Right lobe of liver (tissue), 6 donors: ENCODE results near the gene TSPAN9. TPM values are rescaled to one million over a fixed set of nuclear protein-coding genes. Genes with fewer than 3 reads are reported as not detected.

ENCODE experiments used
- ATAC-seq, 4 donors: fragments of 200-7000 bp; cut with Tn5 transposase; one replicate each; pipeline ENCODE4 v1.9.1; 2020; ENCODE audit warnings: mild to moderate bottlenecking in 4 of 4, moderate library complexity in 4 of 4
- DNase-seq, 3 donors: peaks; one replicate each; pipeline ENCODE4 v3.0.0-alpha.2; 2020
- H3K27ac ChIP-seq, 3 donors: fragments of 200-600 bp; one replicate each; pipeline ENCODE4 v1.8.0; 2022
- H3K27me3 ChIP-seq, 2 donors: fragments of 200-600 bp; one replicate each; pipeline ENCODE4 v1.8.0; 2022
- H3K36me3 ChIP-seq, 4 donors: fragments of 200-600 bp; sonication (generic) in 1 of 4; one replicate each; pipeline versions ENCODE4 v1.5.1 to v1.8.0; 2017 to 2022; ENCODE audit warnings: control low read depth in 1 of 4
- H3K4me1 ChIP-seq, 4 donors: fragments of 200-600 bp; sonication (generic) in 1 of 4; one replicate each; pipeline versions ENCODE4 v1.5.1 to v1.8.0; 2017 to 2022; ENCODE audit warnings: control low read depth in 1 of 4
- H3K4me3 ChIP-seq, 3 donors: fragments of 200-600 bp; one replicate each; pipeline ENCODE4 v1.8.0; 2022
- H3K9me3 ChIP-seq, 4 donors: fragments of 200-600 bp; sonication (generic) in 1 of 4; one replicate each; pipeline versions ENCODE4 v1.5.1 to v1.8.0; 2017 to 2022; ENCODE audit warnings: control low read depth in 1 of 4
- CTCF ChIP-seq, 4 donors: fragments of 200-600 bp in 3 of 4; fragments of 450-650 bp in 1 of 4; IDR thresholded peaks; one replicate each; pipeline versions ENCODE4 v1.5.1 to v1.8.0; 2016 to 2022; ENCODE audit warnings: antibody characterized with exemption in 4 of 4, mild to moderate bottlenecking in 2 of 4
- POLR2A ChIP-seq: fragments of 450-650 bp; IDR thresholded peaks from one replicate; pipeline ENCODE4 v1.6.1; 2017; ENCODE audit warnings: antibody characterized with exemption, mild to moderate bottlenecking
- WGBS: methylation state at CpG from one replicate; pipeline ENCODE4 v1.1.6; 2018; ENCODE audit warnings: low coverage, low lambda C conversion rate; ENCODE audit not compliant: insufficient coverage; ENCODE audit errors: missing lambda C conversion rate; 5-methylcytosine and 5-hydroxymethylcytosine counted together
- intact Hi-C, 2 donors: fragments of 100-400 bp; cut with DNase I; formaldehyde crosslinking; loops; one replicate each; pipeline versions ENCODE4 v1.11.2 to v1.14.1; 2022
- total RNA-seq, 6 experiments: library from RNA; depleted of rRNA in 2 of 6; stranded (reverse); fragments of >200 nt in 2 of 6; fragmentation: NEBNext Ultra II Directional in 3 of 6; extraction: Animal tissue kit (Norgen Biotek cat#: 25700) in 3 of 6; gene quantifications; one replicate each; pipeline versions ENCODE4 v1.1.0 to v1.2.4, GENCODE V29; 2016 to 2023
- donor health status: DM: no; HTN: yes; CAD: no.
- donor health status: DM: no; HTN: no; CAD: no.
- donor health status: DM: no; HTN: no; CAD: no.
- donor health status: DM: no; HTN: yes; CAD: no.
- donor health status: DM: no; HTN: yes; CAD: no.

Gene TSPAN9
- total RNA-seq, 6 experiments from 2014 or later, result 23.7 to 53.2 (median 39.8) TPM

- Histone ChIP-seq H3K9me3 (no peaks in the 10 kb centered on the region), H3K27me3 (no peaks in the 10 kb centered on the region), H3K36me3 (no peaks in the 10 kb centered on the region), H3K4me3 (no peak overlapping the region), H3K4me1 (peaks cover 0 to 57% (median 15%) of the 10 kb centered on the region in 4 donors), H3K27ac (peak overlapping the region in 2 of 3 donors; percentile 36 to 72)
- WGBS, result 61% methylated on average over 14 of the region's 17 CpGs
- intact Hi-C loops, result no loop called here
- ATAC-seq (peak; percentile 62 to 76 (median 74)), DNase-seq (peak in 2 of 3 donors; percentile 85 to 86)
- TF ChIP-seq CTCF (IDR thresholded peaks at IDR 0.05), result no peak
- no peak for TF ChIP-seq POLR2A
Measured at GRCh38 chr12:3090240-3091037, 13.3 kb downstream of the TSPAN9 start.

GRCh38 chr12:3091038-3091319 lies 13.8 kb downstream of the TSPAN9 start:
- no peak for ATAC-seq
- DNase-seq, result no peak
- peak overlapping the region in 2 of 3 donors; percentile 36 to 72 for H3K27ac ChIP-seq
- intact Hi-C loops, result no loop called here
- WGBS, result 83% methylated on average over 6 of the region's 7 CpGs
- H3K4me1 ChIP-seq, result peaks cover 0 to 54% (median 14%) of the 10 kb centered on the region in 4 donors
- H3K4me3 ChIP-seq, result no peak overlapping the region
- no peaks in the 10 kb centered on the region for H3K9me3 ChIP-seq
- no peaks in the 10 kb centered on the region for H3K36me3 ChIP-seq
- no peaks in the 10 kb centered on the region for H3K27me3 ChIP-seq
- TF ChIP-seq POLR2A (no peak), CTCF (IDR thresholded peaks at IDR 0.05) (no peak)

- intact Hi-C loops, result no loop called here
- H3K4me3 ChIP-seq, result no peak overlapping the region
Measured at GRCh38 chr12:3091382-3092241, 14.4 kb downstream of the TSPAN9 start.

GRCh38 chr12:3092764-3093163 lies 15.6 kb downstream of the TSPAN9 start:
- peak overlapping the region in 1 of 3 donors; percentile 72 for H3K27ac ChIP-seq
- intact Hi-C loops, result no loop called here
- H3K9me3 ChIP-seq, result no peaks in the 10 kb centered on the region
- TF ChIP-seq CTCF (IDR thresholded peaks at IDR 0.05) (no peak), POLR2A (no peak)
- no peaks in the 10 kb centered on the region for H3K27me3 ChIP-seq
- WGBS, result 93% methylated on average over 3 of the region's 10 CpGs
- ATAC-seq (no peak), DNase-seq (no peak)
- H3K4me1 ChIP-seq, result peaks cover 0 to 48% (median 16%) of the 10 kb centered on the region in 4 donors
- no peak overlapping the region for H3K4me3 ChIP-seq
- H3K36me3 ChIP-seq, result no peaks in the 10 kb centered on the region

More at GRCh38 chr12:3091382-3092241, 14.4 kb downstream of the TSPAN9 start:
- peak overlapping the region in 2 of 3 donors; percentile 36 to 72 for H3K27ac ChIP-seq
- no peaks in the 10 kb centered on the region for H3K9me3 ChIP-seq
- WGBS, result 41% methylated on average over 6 of the region's 8 CpGs
- no peaks in the 10 kb centered on the region for H3K27me3 ChIP-seq
- peaks cover 0 to 48% (median 11%) of the 10 kb centered on the region in 4 donors for H3K4me1 ChIP-seq
- no peak for TF ChIP-seq CTCF (IDR thresholded peaks at IDR 0.05)
- TF ChIP-seq POLR2A, result no peak
- ATAC-seq (peak; percentile 29 to 64 (median 42)), DNase-seq (peak in 1 of 3 donors; percentile 64)
- no peaks in the 10 kb centered on the region for H3K36me3 ChIP-seq
